Hematopoietic multipotent progenitor cell treated with erythropoietin and hydrocortisone succinate and interleukin-3 and kit ligand, for 4 days (in vitro differentiated cells): ENCODE data around the gene EIF4A3.
A peak's percentile ranks its signal among the peaks of the same experiment; 100 is the strongest.

Experiments used
- DNase-seq: peaks from one replicate; pipeline ENCODE4 v3.0.0-alpha.2; 2015

EIF4A3 gene

GRCh38 chr17:80147035-80147822 lies at the start of gene EIF4A3:
Gene EIF4A3, minus strand, starts transcription at chr17:80147128. Its CDS starts 167 bp downstream, at chr17:80146961.
- DNase-seq, result peak; percentile 100

- no peak for DNase-seq
Measured at GRCh38 chr17:80196652-80197051, 49.7 kb upstream of the EIF4A3 start.

- peak; percentile 39 for DNase-seq
Measured at GRCh38 chr17:80195671-80196529, 49.0 kb upstream of the EIF4A3 start.

- DNase-seq, result no peak
Measured at GRCh38 chr17:80195141-80195540, 48.2 kb upstream of the EIF4A3 start.

- no peak for DNase-seq
Measured at GRCh38 chr17:80191865-80192661, 45.1 kb upstream of the EIF4A3 start.

- DNase-seq, result no peak
Measured at GRCh38 chr17:80191192-80191591, 44.3 kb upstream of the EIF4A3 start.

GRCh38 chr17:80190716-80191115 lies 43.8 kb upstream of the EIF4A3 start:
- DNase-seq, result no peak

GRCh38 chr17:80189611-80190010 lies 42.7 kb upstream of the EIF4A3 start:
- no peak for DNase-seq

- DNase-seq, result no peak
Measured at GRCh38 chr17:80187515-80187941, 40.6 kb upstream of the EIF4A3 start.

GRCh38 chr17:80187090-80187489 lies 40.2 kb upstream of the EIF4A3 start:
- no peak for DNase-seq

GRCh38 chr17:80185968-80186367 lies 39.0 kb upstream of the EIF4A3 start:
- DNase-seq, result no peak

GRCh38 chr17:80184423-80184714 lies 37.4 kb upstream of the EIF4A3 start:
- no peak for DNase-seq

GRCh38 chr17:80183581-80184422 lies 36.9 kb upstream of the EIF4A3 start:
- no peak for DNase-seq

GRCh38 chr17:80182845-80183223 lies 35.9 kb upstream of the EIF4A3 start:
- DNase-seq, result no peak

GRCh38 chr17:80182118-80182844 lies 35.4 kb upstream of the EIF4A3 start:
- no peak for DNase-seq

- no peak for DNase-seq
Measured at GRCh38 chr17:80181431-80181830, 34.5 kb upstream of the EIF4A3 start.

GRCh38 chr17:80180192-80180591 lies 33.3 kb upstream of the EIF4A3 start:
- no peak for DNase-seq

- no peak for DNase-seq
Measured at GRCh38 chr17:80177986-80178595, 31.2 kb upstream of the EIF4A3 start.

GRCh38 chr17:80176757-80177156 lies 29.8 kb upstream of the EIF4A3 start:
- DNase-seq, result no peak

GRCh38 chr17:80173916-80174315 lies 27.0 kb upstream of the EIF4A3 start:
- DNase-seq, result no peak

GRCh38 chr17:80173126-80173525 lies 26.2 kb upstream of the EIF4A3 start:
- DNase-seq, result no peak
